Stomach (tissue), 9 donors: ENCODE results near the gene FBXO9. TPM values are rescaled to one million over a fixed set of nuclear protein-coding genes. Genes with fewer than 3 reads are reported as not detected.

Experiments
- DNase-seq, 2 donors: peaks; one replicate each; pipeline versions ENCODE4 v3.0.0 to v3.0.0-alpha.2; 2013 to 2019
- H3K27ac ChIP-seq, 5 donors: fragments of 200-600 bp in 4 of 5; sonication (generic) in 4 of 5; one replicate each; pipeline ENCODE4 v1.5.1; 2013 to 2019; ENCODE audit warnings: mild to moderate bottlenecking in 1 of 5, moderate library complexity in 1 of 5
- H3K27me3 ChIP-seq, 3 donors: fragments of 200-600 bp; sonication (generic); one replicate each; pipeline ENCODE4 v1.5.1; 2017 to 2019; ENCODE audit warnings: mixed run types in 1 of 3
- H3K36me3 ChIP-seq, 4 donors: fragments of 200-600 bp; sonication (generic); 1 replicate in 3 of 4; 2 replicates in 1 of 4; pipeline ENCODE4 v1.5.1; 2016 to 2019
- H3K4me1 ChIP-seq, 4 donors: fragments of 200-600 bp; sonication (generic); one replicate each; pipeline ENCODE4 v1.5.1; 2016 to 2019
- H3K4me3 ChIP-seq, 4 donors: fragments of 200-600 bp; sonication (generic) in 3 of 4; one replicate each; pipeline ENCODE4 v1.5.1; 2016 to 2019; ENCODE audit warnings: mild to moderate bottlenecking in 1 of 4
- H3K9me3 ChIP-seq, 4 donors: fragments of 200-600 bp; sonication (generic); one replicate each; pipeline ENCODE4 v1.5.1; 2016 to 2019
- EP300 ChIP-seq: sonication (generic); formaldehyde crosslinking; IDR thresholded peaks from one replicate; pipeline ENCODE4 v1.6.1; 2017; ENCODE audit warnings: antibody characterized with exemption
- POLR2A ChIP-seq, 4 donors: fragments of 450-650 bp; IDR thresholded peaks; one replicate each; pipeline ENCODE4 v1.6.1; 2016; ENCODE audit warnings: antibody characterized with exemption in 4 of 4, control low read depth in 2 of 4, mild to moderate bottlenecking in 1 of 4, moderate library complexity in 1 of 4
- POLR2AphosphoS5 ChIP-seq, 3 donors: sonication (generic); formaldehyde crosslinking; IDR thresholded peaks; one replicate each; pipeline ENCODE4 v1.6.1; 2016; ENCODE audit warnings: antibody characterized with exemption in 3 of 3
- WGBS, 5 donors: extraction: QIAGEN DNeasy Blood & Tissue Kit in 3 of 5; methylation state at CpG; one replicate each; pipeline versions ENCODE4 v1.1.5 to v1.1.7; 2013 to 2018; 5-methylcytosine and 5-hydroxymethylcytosine counted together
- intact Hi-C: fragments of 100-400 bp; cut with DNase I; formaldehyde crosslinking; loops from one replicate; pipeline ENCODE4 v1.15.1; 2023; ENCODE audit warnings: low total_unique reads
- polyA plus RNA-seq, 3 donors: library from polyadenylated mRNA; stranded (reverse); fragments of 200-250 nt; gene quantifications; one replicate each; pipeline ENCODE4 v1.2.3, GENCODE V29; 2013
- small RNA-seq, 4 donors: library from RNA; depleted of rRNA; stranded (forward); fragments of <200 nt; gene quantifications; one replicate each; pipeline ENCODE3, GENCODE V24; 2016
- total RNA-seq, 5 donors: library from RNA; depleted of rRNA; stranded (reverse); fragments of >200 nt; gene quantifications; one replicate each; pipeline versions ENCODE4 v1.1.0 to v1.2.3, GENCODE V29; 2014 to 2016
- TF ChIP-seq, protein P1 (sequence below), 7 experiments: fragments of 450-650 bp in 4 of 7; fragments of 200-600 bp in 3 of 7; sonication (generic) in 3 of 7; IDR thresholded peaks; one replicate each; pipeline ENCODE4 v1.5.1; 2016 to 2019; ENCODE audit warnings: antibody characterized with exemption in 7 of 7, control low read depth in 2 of 7, mild to moderate bottlenecking in 1 of 7
- donor health status: healthy with polysubstance abuse.
- donor health status: Bipolar disorder and iron deficiency.
- donor health status: healthy.

Gene FBXO9
- total and polyA plus RNA-seq, 8 donors: 33.9 to 119 (median 59.9) TPM

GRCh38 chr6:53143710-53144109 lies 78.5 kb downstream of the FBXO9 start:
- Histone ChIP-seq H3K27ac (no peak overlapping the region), H3K9me3 (no peaks in the 10 kb centered on the region), H3K4me1 (peaks cover 0 to 22% (median 4%) of the 10 kb centered on the region in 4 donors), H3K36me3 (no peaks in the 10 kb centered on the region), H3K27me3 (no peaks in the 10 kb centered on the region), H3K4me3 (no peak overlapping the region)
- DNase-seq: no peak
- intact Hi-C loops: no loop called here
- WGBS, 5 donors: 55 to 72% (median 63%) methylated on average over 3 of the region's 3 CpGs
- TF ChIP-seq POLR2A (IDR thresholded peaks at IDR 0.05) (no peak), EP300 (no peak), POLR2AphosphoS5 (IDR thresholded peaks at IDR 0.05) (no peak)
- TF ChIP-seq, protein P1, sequence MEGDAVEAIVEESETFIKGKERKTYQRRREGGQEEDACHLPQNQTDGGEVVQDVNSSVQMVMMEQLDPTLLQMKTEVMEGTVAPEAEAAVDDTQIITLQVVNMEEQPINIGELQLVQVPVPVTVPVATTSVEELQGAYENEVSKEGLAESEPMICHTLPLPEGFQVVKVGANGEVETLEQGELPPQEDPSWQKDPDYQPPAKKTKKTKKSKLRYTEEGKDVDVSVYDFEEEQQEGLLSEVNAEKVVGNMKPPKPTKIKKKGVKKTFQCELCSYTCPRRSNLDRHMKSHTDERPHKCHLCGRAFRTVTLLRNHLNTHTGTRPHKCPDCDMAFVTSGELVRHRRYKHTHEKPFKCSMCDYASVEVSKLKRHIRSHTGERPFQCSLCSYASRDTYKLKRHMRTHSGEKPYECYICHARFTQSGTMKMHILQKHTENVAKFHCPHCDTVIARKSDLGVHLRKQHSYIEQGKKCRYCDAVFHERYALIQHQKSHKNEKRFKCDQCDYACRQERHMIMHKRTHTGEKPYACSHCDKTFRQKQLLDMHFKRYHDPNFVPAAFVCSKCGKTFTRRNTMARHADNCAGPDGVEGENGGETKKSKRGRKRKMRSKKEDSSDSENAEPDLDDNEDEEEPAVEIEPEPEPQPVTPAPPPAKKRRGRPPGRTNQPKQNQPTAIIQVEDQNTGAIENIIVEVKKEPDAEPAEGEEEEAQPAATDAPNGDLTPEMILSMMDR (IDR thresholded peaks at IDR 0.05): no peak

DNA sequence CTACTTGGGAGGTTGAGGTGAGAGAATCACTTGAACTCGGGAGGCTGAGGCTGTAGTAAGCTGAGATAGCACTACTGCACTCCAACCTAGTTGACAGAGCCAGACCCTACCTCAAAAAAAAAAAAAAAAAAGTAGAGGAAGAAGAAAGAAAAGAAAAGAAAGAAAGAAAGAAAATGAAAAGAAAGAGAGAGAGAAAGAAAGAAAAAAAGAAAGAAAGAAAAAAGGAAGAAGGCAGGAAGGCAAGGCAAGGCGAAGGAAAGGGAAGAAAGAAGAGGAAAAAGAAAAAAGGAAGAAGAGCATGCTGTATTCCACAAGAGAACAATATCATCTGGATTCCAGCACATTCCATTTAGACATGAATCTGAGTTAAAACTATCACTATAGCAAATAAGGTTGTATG lies 79.6 kb downstream of the FBXO9 start:
- Histone ChIP-seq H3K27me3 (no peaks in the 10 kb centered on the region), H3K27ac (no peak overlapping the region), H3K4me1 (peaks cover 0 to 18% (median 3%) of the 10 kb centered on the region in 4 donors), H3K9me3 (no peaks in the 10 kb centered on the region), H3K4me3 (no peak overlapping the region), H3K36me3 (no peaks in the 10 kb centered on the region)
- 90 to 94% (median 92%) methylated on average over 2 of the region's 2 CpGs for WGBS, 5 donors
- DNase-seq: no peak
- intact Hi-C loops: no loop called here
- TF ChIP-seq POLR2AphosphoS5 (IDR thresholded peaks at IDR 0.05): no peak
- no peak for TF ChIP-seq EP300
- no peak for TF ChIP-seq POLR2A (IDR thresholded peaks at IDR 0.05)
- TF ChIP-seq, protein P1 (IDR thresholded peaks at IDR 0.05): no peak

GRCh38 chr6:53148684-53149083 lies 83.5 kb downstream of the FBXO9 start, which contains the start of gene GCM1:
Gene GCM1, minus strand, starts transcription at chr6:53148841. Its CDS starts 3,209 bp downstream, at chr6:53145632.
- Histone ChIP-seq H3K27me3 (no peaks in the 10 kb centered on the region), H3K4me1 (no peaks in the 10 kb centered on the region), H3K27ac (no peak within 1 kb of the TSS), H3K36me3 (no peaks in the 10 kb centered on the region), H3K4me3 (no peak within 1 kb of the TSS), H3K9me3 (no peaks in the 10 kb centered on the region)
- TF ChIP-seq EP300 (no peak), POLR2AphosphoS5 (IDR thresholded peaks at IDR 0.05) (no peak), POLR2A (IDR thresholded peaks at IDR 0.05) (no peak)
- TF ChIP-seq, protein P1 (IDR thresholded peaks at IDR 0.05): no peak
- 84 to 91% (median 87%) methylated on average over 5 of the region's 5 CpGs for whole genome bisulfite sequencing, 5 donors
- intact Hi-C loops: no loop called here
- no peak for DNase-seq

Small RNA genes lying within 50 kb of the gene (small RNA-seq; reads per million reads assigned to genes)
- gene RN7SL244P: 0 reads per million in 4 donors

Other genes with a start within 250 kb of the FBXO9 start
- not detected for gene GSTA5, start 224.6 kb upstream of the FBXO9 start, total RNA-seq
- gene GSTA5, start 224.6 kb upstream of the FBXO9 start, polyA plus RNA-seq: not detected
- gene GSTA3, start 155.7 kb upstream of the FBXO9 start, total RNA-seq: not detected
- gene GSTA3, start 155.7 kb upstream of the FBXO9 start, polyA plus RNA-seq: 1 to 10 TPM in 2 of 3 donors, under 1 TPM in 1; 1.00 to 8.9 (median 2.3) TPM
- gene GSTA4, start 70.1 kb upstream of the FBXO9 start, total RNA-seq: 100 to 1,000 TPM in 2 of 5 donors, 10 to 100 TPM in 2, 1 to 10 TPM in 1; 5.2 to 105 (median 62.4) TPM
- gene GSTA4, start 70.1 kb upstream of the FBXO9 start, polyA plus RNA-seq: 10 to 100 TPM; 41.6 to 54.8 (median 42.7) TPM
- 10 to 100 TPM in 3 of 5 donors, 1 to 10 TPM in 2; 6.4 to 31.6 (median 18.3) TPM for gene CILK1, start 3.6 kb upstream of the FBXO9 start, total RNA-seq
- gene CILK1, start 3.6 kb upstream of the FBXO9 start, polyA plus RNA-seq: 10 to 100 TPM in 1 of 3 donors, 1 to 10 TPM in 2; 4.2 to 12.1 (median 7.2) TPM
- not detected for gene GCM1, start 83.4 kb downstream of the FBXO9 start, total RNA-seq
- gene GCM1, start 83.4 kb downstream of the FBXO9 start, polyA plus RNA-seq: under 1 TPM in 1 of 3 donors, not detected in 2; 0.05 TPM